ENCODE results near the gene A1CF. TPM values are rescaled to one million over a fixed set of nuclear protein-coding genes. Genes with fewer than 3 reads are reported as not detected.

Gene A1CF
- total and polyA plus RNA-seq, 2 of the 8 experiments (the other 6 are each of a cell fraction or from before 2014, with no cell fraction given) = not detected

- CTCF ChIA-PET (ENCODE audit: partially characterized antibody) = no interaction called here
- Histone ChIP-seq H4K91ac (replicated peaks; ENCODE audit: insufficient read length, low read length) (no peak overlapping the region), H3K4ac (replicated peaks; ENCODE audit: insufficient read length, low read depth, low read length) (no peak overlapping the region), H3K4me1 (replicated peaks in 1 of 4; ENCODE audit: control insufficient read depth in 3 of 4, insufficient read depth in 4 of 4, low read length in 3 of 4) (peaks cover 0 to 5% (median 1%) of the 10 kb centered on the region in 4 experiments; a peak in 3 of 7 replicates), H3K79me2 (ENCODE audit: control insufficient read depth in 1 of 2, insufficient read depth in 2 of 2, low read length in 2 of 2) (no peaks in the 10 kb centered on the region), H2BK5ac (ENCODE audit: low read depth, low read length) (no peak overlapping the region), H3K18ac (ENCODE audit: extremely low read depth, low read length) (no peak overlapping the region), H2BK15ac (ENCODE audit: low read length) (no peak overlapping the region), H3K23ac (ENCODE audit: insufficient read length) (no peak overlapping the region), H3K79me1 (ENCODE audit: low read depth, low read length) (no peaks in the 10 kb centered on the region), H4K8ac (ENCODE audit: extremely low read depth, insufficient read depth, low read length) (no peak overlapping the region), H4K5ac (ENCODE audit: insufficient read length, low read depth, low read length) (no peak overlapping the region), H3K23me2 (ENCODE audit: low read depth, low read length) (no peaks in the 10 kb centered on the region), H3K9me3 (ENCODE audit: insufficient read depth in 2 of 2, low read depth in 1 of 2, low read length in 1 of 2) (no peaks in the 10 kb centered on the region), H2AK5ac (ENCODE audit: low read depth, low read length) (no peak overlapping the region), H2AFZ (ENCODE audit: low read length) (no peak overlapping the region), H3K14ac (ENCODE audit: insufficient read length) (no peak overlapping the region), H3K4me2 (ENCODE audit: insufficient read depth in 1 of 2, low read depth in 2 of 2, low read length in 2 of 2) (no peak overlapping the region), H4K20me1 (replicated peaks in 1 of 2; ENCODE audit: control insufficient read depth in 1 of 2, insufficient read depth in 2 of 2, low read length in 2 of 2) (no peaks in the 10 kb centered on the region), H3K9ac (replicated peaks in 1 of 4; ENCODE audit: extremely low read depth in 1 of 4, low read depth in 3 of 4, low read length in 3 of 4) (no peak overlapping the region), H3K4me3 (ENCODE audit: extremely low read depth in 1 of 4, insufficient read depth in 2 of 4, low read depth in 3 of 4, low read length in 4 of 4) (no peak overlapping the region), H3K36me3 (ENCODE audit: control insufficient read depth in 2 of 4, insufficient read depth in 4 of 4, low read length in 3 of 4) (no peaks in the 10 kb centered on the region), H2BK20ac (ENCODE audit: low read length) (no peak overlapping the region), H3K27me3 (replicated peaks in 1 of 4; ENCODE audit: control insufficient read depth in 3 of 4, extremely low read depth in 1 of 4, insufficient read depth in 3 of 4, low read length in 3 of 4) (no peaks in the 10 kb centered on the region), H3K56ac (replicated peaks; ENCODE audit: insufficient read length, low read depth, low read length) (no peak overlapping the region), H2BK120ac (replicated peaks; ENCODE audit: low read depth, low read length) (no peak overlapping the region), H2BK12ac (ENCODE audit: low read depth, low read length) (no peak overlapping the region), H3K27ac (ENCODE audit: low read depth, low read length) (no peak overlapping the region)
- TF ChIP-seq CBX5 (IDR thresholded peaks at IDR 0.05; ENCODE audit: low read depth, low read length) (no peak), CTCF (IDR thresholded peaks at IDR 0.05; ENCODE audit: control extremely low read depth in 1 of 3, insufficient read depth in 1 of 3, low read depth in 1 of 3, low read length in 3 of 3) (no peak), HDAC6 (IDR thresholded peaks at IDR 0.05; ENCODE audit: low read depth, low read length) (no peak), TBP (IDR thresholded peaks at IDR 0.05; ENCODE audit: low read depth, low read length) (no peak), ASH2L (IDR thresholded peaks at IDR 0.05; ENCODE audit: low read length) (no peak), POLR2AphosphoS5 (IDR thresholded peaks at IDR 0.05; ENCODE audit: low read depth, low read length) (no peak), SUZ12 (IDR thresholded peaks at IDR 0.05; ENCODE audit: low read length) (no peak), BCL11A (IDR thresholded peaks at IDR 0.05; ENCODE audit: low read depth in 2 of 2, low read length in 2 of 2) (no peak)
- DNase-seq (ENCODE audit: low read depth in 1 of 2, low spot score in 2 of 2) = no peak
- POLR2A ChIA-PET (ENCODE audit: partially characterized antibody) = no interaction called here
- FAIRE-seq = no peak
Measured at GRCh38 chr10:50861370-50861769, 24.1 kb downstream of the A1CF start.
